Measurements from ENCODE around the gene SAP30L. TPM values are rescaled to one million over a fixed set of nuclear protein-coding genes. Genes with fewer than 3 reads are reported as not detected.

Gene SAP30L
- total and polyA plus RNA-seq, 2 of the 4 experiments (the other 2 are of a cell fraction): 9.7 to 17.6 TPM

DNA sequence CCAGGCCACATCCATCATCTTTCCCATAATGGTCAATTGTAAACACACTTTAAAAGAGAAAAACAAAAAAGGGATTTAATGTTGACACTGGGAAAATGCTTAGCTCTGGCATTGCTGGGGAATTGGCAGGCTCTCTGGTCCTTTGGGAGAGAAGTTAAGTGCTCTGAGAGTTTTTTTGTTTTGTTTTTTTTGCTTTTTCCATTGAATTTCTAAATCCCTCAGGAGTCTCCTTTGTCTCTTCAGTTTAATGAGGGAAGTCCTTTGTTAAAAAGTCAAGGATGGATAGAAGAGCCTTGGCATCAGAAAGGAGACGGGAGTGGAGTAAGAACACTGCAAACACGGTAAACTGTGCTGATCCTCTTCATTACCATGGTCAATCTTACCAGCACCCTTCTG, 39.3 kb downstream of the SAP30L start:
- H2AK5ac ChIP-seq (ENCODE audit: low read depth, low read length): no peak overlapping the region
- H4K20me1 ChIP-seq (ENCODE audit: insufficient read depth, low read length): no peaks in the 10 kb centered on the region; the same call in 1 of the 2 replicates
- H3K4me2 ChIP-seq (ENCODE audit: low read depth, low read length): no peak overlapping the region
- no peaks in the 10 kb centered on the region for H3K9me1 ChIP-seq (ENCODE audit: insufficient read depth, low read length)
- no peak overlapping the region for H3K9ac ChIP-seq (ENCODE audit: low read depth, low read length)
- H3K18ac ChIP-seq (ENCODE audit: low read depth, low read length): no peak overlapping the region
- no peak overlapping the region for H3K4me3 ChIP-seq (ENCODE audit: insufficient read depth, low read depth, low read length)
- H3K27ac ChIP-seq (ENCODE audit: insufficient read depth, low read length): no peak overlapping the region
- no TSS peak for BruUV-seq (replicated peaks)
- in situ Hi-C loops (cut with MboI; ENCODE audit: low sequenced_read_pairs): no loop called here
- no peak overlapping the region for H2AFZ ChIP-seq (replicated peaks; ENCODE audit: low read length, poor library complexity)
- H3K27me3 ChIP-seq (ENCODE audit: control insufficient read depth, insufficient read depth, low read length): peaks cover 82% of the 10 kb centered on the region
- CTCF ChIA-PET: interaction anchor here (1.6 kb wide), 1 partner anchor 9 kb away, joined by 3 read pairs; no protein-coding TSS in a partner anchor
- no peak overlapping the region for H4K91ac ChIP-seq (ENCODE audit: insufficient read depth, low read depth, low read length)
- no peak overlapping the region for H2AK9ac ChIP-seq (replicated peaks; ENCODE audit: low read depth, low read length, poor library complexity)
- intact Hi-C loops (cut with micrococcal nuclease): no loop called here
- H3K9me3 ChIP-seq (ENCODE audit: control insufficient read depth, insufficient read depth, low read length): peaks cover 8% of the 10 kb centered on the region
- no peak overlapping the region for H4K8ac ChIP-seq (ENCODE audit: low read depth in 2 of 2, low read length in 2 of 2)
- no peak overlapping the region for H3K23ac ChIP-seq (ENCODE audit: low read depth, low read length)
- no peak overlapping the region for H3K4ac ChIP-seq (ENCODE audit: low read depth, low read length)
- no peak overlapping the region for H2BK120ac ChIP-seq (ENCODE audit: low read depth, low read length)
- TF ChIP-seq RFX5 (IDR thresholded peaks at IDR 0.05; ENCODE audit: low read depth, low read length) (no peak), CHD1 (IDR thresholded peaks at IDR 0.05; ENCODE audit: low read depth, low read length) (no peak), MXI1 (IDR thresholded peaks at IDR 0.05; ENCODE audit: borderline replicate concordance, low read depth, low read length) (no peak), MAZ (IDR thresholded peaks at IDR 0.05; ENCODE audit: borderline replicate concordance, low read depth, low read length) (no peak), MAFK (IDR thresholded peaks at IDR 0.05; ENCODE audit: low read depth, low read length) (no peak)
- TF ChIP-seq, protein P1, sequence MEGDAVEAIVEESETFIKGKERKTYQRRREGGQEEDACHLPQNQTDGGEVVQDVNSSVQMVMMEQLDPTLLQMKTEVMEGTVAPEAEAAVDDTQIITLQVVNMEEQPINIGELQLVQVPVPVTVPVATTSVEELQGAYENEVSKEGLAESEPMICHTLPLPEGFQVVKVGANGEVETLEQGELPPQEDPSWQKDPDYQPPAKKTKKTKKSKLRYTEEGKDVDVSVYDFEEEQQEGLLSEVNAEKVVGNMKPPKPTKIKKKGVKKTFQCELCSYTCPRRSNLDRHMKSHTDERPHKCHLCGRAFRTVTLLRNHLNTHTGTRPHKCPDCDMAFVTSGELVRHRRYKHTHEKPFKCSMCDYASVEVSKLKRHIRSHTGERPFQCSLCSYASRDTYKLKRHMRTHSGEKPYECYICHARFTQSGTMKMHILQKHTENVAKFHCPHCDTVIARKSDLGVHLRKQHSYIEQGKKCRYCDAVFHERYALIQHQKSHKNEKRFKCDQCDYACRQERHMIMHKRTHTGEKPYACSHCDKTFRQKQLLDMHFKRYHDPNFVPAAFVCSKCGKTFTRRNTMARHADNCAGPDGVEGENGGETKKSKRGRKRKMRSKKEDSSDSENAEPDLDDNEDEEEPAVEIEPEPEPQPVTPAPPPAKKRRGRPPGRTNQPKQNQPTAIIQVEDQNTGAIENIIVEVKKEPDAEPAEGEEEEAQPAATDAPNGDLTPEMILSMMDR (conservative IDR thresholded peaks at IDR 0.05; ENCODE audit: low read depth, low read length): no peak
- TF ChIP-seq, protein P2, sequence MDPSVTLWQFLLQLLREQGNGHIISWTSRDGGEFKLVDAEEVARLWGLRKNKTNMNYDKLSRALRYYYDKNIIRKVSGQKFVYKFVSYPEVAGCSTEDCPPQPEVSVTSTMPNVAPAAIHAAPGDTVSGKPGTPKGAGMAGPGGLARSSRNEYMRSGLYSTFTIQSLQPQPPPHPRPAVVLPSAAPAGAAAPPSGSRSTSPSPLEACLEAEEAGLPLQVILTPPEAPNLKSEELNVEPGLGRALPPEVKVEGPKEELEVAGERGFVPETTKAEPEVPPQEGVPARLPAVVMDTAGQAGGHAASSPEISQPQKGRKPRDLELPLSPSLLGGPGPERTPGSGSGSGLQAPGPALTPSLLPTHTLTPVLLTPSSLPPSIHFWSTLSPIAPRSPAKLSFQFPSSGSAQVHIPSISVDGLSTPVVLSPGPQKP (IDR thresholded peaks at IDR 0.05; ENCODE audit: borderline replicate concordance, low read depth, low read length): no peak
- H3K4me1 ChIP-seq (ENCODE audit: control insufficient read depth, insufficient read depth, low read length): no peaks in the 10 kb centered on the region
- ATAC-seq (ENCODE audit: low read depth): no peak
- H2BK5ac ChIP-seq (ENCODE audit: low read depth, low read length, poor library complexity, severe bottlenecking): no peak overlapping the region
- no peaks in the 10 kb centered on the region for H3K36me3 ChIP-seq (ENCODE audit: control insufficient read depth, insufficient read depth, low read length)
- DNase-seq: no peak
- no peak overlapping the region for H3K14ac ChIP-seq (replicated peaks; ENCODE audit: low read depth, low read length)
- no peaks in the 10 kb centered on the region for H3K79me1 ChIP-seq (ENCODE audit: low read depth in 1 of 2, low read length in 2 of 2)
- POLR2A ChIA-PET (ENCODE audit: unreplicated experiment): no interaction called here
- WGBS, 2 experiments (ENCODE audit: extremely low coverage in 2 of 2, insufficient read length in 1 of 2): no CpG with 5 or more reads among the region's 2 CpGs
- dilution Hi-C loops (cut with HindIII; ENCODE audit: low sequenced_read_pairs, unreplicated experiment): no loop called here
- H2BK15ac ChIP-seq (ENCODE audit: low read depth, low read length): no peak overlapping the region
- no peak overlapping the region for H2BK20ac ChIP-seq (ENCODE audit: low read depth, low read length)
- no peak overlapping the region for H4K5ac ChIP-seq (ENCODE audit: low read depth, low read length)
- H3K56ac ChIP-seq (ENCODE audit: extremely low read depth, insufficient read depth, low read length): no peak overlapping the region

Measured in IMR-90 (cell line).